Measurements from ENCODE around the gene CHPF. TPM values are rescaled to one million over a fixed set of nuclear protein-coding genes. Genes with fewer than 3 reads are reported as not detected.

CHPF gene
- total and polyA plus RNA-seq, 2 experiments from 2014 or later, result 180 to 315 TPM

DNA sequence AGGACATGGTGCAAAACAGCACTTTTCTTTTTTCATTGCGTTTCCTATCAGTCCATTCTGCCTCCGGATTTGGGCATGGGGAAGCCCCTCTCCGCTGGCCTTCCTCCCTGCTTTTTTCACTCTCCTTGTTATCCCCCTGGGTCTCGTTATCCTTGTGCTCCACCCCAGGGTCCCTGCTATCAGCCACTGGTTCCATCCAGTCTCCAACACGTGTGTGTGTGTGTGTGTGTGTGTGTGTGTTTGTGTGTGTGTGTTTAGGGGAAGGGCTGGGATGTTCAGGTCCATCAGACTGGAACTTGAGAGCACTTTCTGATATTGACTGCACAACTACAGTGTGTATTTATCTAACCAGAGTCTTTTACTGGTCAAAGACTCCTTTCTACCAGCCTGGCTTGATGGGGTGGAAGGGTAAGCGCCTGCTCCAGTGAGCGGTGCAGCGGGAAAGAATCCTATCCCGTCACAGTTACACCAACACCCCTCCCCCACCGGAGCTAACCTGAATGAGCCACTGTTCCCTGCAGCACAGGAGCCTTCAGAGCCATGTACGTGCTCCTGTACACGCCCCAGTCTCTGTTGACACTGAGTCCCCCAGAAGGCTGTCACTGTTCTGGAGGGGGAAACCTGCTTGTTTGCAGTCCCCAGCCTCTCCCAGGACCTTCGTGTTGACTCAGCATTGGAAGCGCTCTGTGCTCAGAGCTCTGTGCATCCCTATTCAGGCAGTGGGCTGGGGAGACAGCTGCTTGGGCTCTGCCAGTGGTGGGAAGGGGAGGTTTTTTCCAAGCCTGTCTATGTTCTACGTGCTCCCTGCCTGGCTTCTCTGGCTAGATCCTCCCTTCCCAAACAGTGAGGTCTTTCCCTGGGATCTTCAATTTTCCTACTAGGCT is 33.1 kb upstream of the CHPF start:
- Histone ChIP-seq H3K27ac (peak overlapping the region; percentile 59), H2AFZ (no peak overlapping the region), H3K4me1 (ENCODE audit: insufficient read depth) (peaks cover 12% of the 10 kb centered on the region), H3K4me3 (no peak overlapping the region), H4K20me1 (ENCODE audit: insufficient read depth, poor library complexity, severe bottlenecking) (no peaks in the 10 kb centered on the region), H3K79me2 (no peaks in the 10 kb centered on the region), H3K27me3 (no peaks in the 10 kb centered on the region), H3K9me3 (ENCODE audit: low read depth) (no peaks in the 10 kb centered on the region), H3K4me2 (peak overlapping the region; percentile 35), H3K36me3 (replicated peaks; ENCODE audit: insufficient read depth, low read depth) (no peaks in the 10 kb centered on the region), H3K9me2 (replicated peaks; ENCODE audit: insufficient read depth) (no peaks in the 10 kb centered on the region)
- peak; percentile 86 for DNase-seq (ENCODE audit: low spot score)
- TF ChIP-seq EZH2 (IDR thresholded peaks at IDR 0.05; ENCODE audit: borderline replicate concordance), result no peak
- 21% methylated on average over 15 of the region's 15 CpGs for WGBS (ENCODE audit: low lambda C conversion rate, missing lambda C conversion rate)

DNA sequence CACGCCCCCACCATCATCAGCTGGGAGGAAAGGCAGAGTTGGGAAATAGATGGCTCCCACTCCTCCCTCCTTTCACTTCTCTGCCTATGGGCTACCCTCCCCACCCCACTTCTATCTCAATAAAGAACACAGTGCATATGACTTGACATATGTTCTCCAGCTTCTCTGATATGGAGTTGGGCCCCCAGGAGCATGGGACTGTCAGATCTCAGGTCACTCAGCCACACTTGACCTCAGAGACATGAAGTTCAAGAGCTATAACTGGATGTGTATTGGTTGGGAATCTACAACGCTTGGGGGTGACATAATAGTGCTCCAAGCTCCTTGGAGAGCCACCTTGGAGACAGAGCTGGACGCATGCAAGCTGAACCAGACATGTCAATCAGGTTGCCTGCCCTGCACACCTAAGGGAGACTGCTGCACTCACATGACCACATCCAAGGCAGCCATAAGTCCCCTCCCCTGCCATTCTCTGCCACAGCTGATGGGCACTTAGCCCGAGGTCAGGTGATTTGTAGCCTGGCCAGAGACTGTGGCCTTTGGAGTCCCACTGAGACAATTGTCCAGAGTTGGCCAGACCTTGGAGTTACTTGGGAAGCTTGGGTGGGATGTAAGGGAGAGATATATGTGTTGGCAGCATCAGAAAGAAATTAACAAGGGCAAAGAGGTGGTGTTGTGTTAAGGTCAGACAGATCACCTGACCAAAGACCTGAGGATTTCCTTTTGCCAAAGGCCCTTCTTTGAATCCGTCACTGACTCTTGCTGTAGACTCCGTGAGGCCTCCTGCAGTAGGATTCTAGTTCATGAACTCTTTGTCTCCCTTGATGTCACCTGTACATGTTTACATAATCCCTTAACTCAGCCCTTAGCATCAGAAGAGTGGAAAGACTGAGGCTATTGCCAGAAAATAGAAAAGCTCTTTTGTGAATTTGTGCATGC is 32.2 kb upstream of the CHPF start:
- Histone ChIP-seq H3K4me3 (no peak overlapping the region), H3K27ac (peak overlapping the region; percentile 49), H3K9me2 (replicated peaks; ENCODE audit: insufficient read depth) (no peaks in the 10 kb centered on the region), H3K79me2 (no peaks in the 10 kb centered on the region), H3K4me2 (peak overlapping the region; percentile 35), H3K4me1 (ENCODE audit: insufficient read depth) (peaks cover 16% of the 10 kb centered on the region), H3K27me3 (no peaks in the 10 kb centered on the region), H4K20me1 (ENCODE audit: insufficient read depth, poor library complexity, severe bottlenecking) (no peaks in the 10 kb centered on the region), H3K36me3 (replicated peaks; ENCODE audit: insufficient read depth, low read depth) (no peaks in the 10 kb centered on the region), H2AFZ (no peak overlapping the region), H3K9me3 (ENCODE audit: low read depth) (no peaks in the 10 kb centered on the region)
- no peak for TF ChIP-seq EZH2 (IDR thresholded peaks at IDR 0.05; ENCODE audit: borderline replicate concordance)
- TF ChIP-seq, protein P1, sequence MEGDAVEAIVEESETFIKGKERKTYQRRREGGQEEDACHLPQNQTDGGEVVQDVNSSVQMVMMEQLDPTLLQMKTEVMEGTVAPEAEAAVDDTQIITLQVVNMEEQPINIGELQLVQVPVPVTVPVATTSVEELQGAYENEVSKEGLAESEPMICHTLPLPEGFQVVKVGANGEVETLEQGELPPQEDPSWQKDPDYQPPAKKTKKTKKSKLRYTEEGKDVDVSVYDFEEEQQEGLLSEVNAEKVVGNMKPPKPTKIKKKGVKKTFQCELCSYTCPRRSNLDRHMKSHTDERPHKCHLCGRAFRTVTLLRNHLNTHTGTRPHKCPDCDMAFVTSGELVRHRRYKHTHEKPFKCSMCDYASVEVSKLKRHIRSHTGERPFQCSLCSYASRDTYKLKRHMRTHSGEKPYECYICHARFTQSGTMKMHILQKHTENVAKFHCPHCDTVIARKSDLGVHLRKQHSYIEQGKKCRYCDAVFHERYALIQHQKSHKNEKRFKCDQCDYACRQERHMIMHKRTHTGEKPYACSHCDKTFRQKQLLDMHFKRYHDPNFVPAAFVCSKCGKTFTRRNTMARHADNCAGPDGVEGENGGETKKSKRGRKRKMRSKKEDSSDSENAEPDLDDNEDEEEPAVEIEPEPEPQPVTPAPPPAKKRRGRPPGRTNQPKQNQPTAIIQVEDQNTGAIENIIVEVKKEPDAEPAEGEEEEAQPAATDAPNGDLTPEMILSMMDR (IDR thresholded peaks at IDR 0.05; ENCODE audit: poor library complexity), result no peak
- TF ChIP-seq EZH2phosphoT487 (IDR thresholded peaks at IDR 0.05; ENCODE audit: low read depth, severe bottlenecking, unreplicated experiment), result no peak
- DNase-seq (ENCODE audit: low spot score), result no peak
- WGBS (ENCODE audit: low lambda C conversion rate, missing lambda C conversion rate), result 83% methylated on average over 6 of the region's 6 CpGs

DNA sequence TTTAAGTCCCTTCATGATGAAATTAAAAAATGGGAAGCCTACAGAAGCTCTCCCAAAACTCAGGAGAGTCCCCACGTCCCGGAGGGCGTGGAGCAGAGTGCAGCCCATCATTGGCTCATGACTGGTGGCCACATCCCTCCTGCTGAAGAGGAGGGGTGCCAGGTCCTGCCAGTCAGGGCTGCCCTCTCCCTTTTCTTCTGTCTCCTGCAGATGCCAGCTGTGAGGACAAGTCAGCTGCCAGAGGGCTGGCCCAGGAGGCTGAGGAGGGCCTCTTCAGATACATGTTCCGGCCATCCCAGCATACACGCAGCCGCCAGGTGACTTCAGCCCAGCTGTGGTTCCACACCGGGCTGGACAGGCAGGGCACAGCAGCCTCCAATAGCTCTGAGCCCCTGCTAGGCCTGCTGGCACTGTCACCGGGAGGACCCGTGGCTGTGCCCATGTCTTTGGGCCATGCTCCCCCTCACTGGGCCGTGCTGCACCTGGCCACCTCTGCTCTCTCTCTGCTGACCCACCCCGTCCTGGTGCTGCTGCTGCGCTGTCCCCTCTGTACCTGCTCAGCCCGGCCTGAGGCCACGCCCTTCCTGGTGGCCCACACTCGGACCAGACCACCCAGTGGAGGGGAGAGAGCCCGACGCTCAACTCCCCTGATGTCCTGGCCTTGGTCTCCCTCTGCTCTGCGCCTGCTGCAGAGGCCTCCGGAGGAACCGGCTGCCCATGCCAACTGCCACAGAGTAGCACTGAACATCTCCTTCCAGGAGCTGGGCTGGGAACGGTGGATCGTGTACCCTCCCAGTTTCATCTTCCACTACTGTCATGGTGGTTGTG is 31.1 kb upstream of the CHPF start:
- no peak overlapping the region for H3K27ac ChIP-seq
- H3K4me2 ChIP-seq, result no peak overlapping the region
- H4K20me1 ChIP-seq (ENCODE audit: insufficient read depth, poor library complexity, severe bottlenecking), result peaks cover 7% of the 10 kb centered on the region
- H2AFZ ChIP-seq, result no peak overlapping the region
- 90% methylated on average over 20 of the region's 22 CpGs for WGBS (ENCODE audit: low lambda C conversion rate, missing lambda C conversion rate)
- H3K4me3 ChIP-seq, result no peak overlapping the region
- no peaks in the 10 kb centered on the region for H3K36me3 ChIP-seq (replicated peaks; ENCODE audit: insufficient read depth, low read depth)
- no peaks in the 10 kb centered on the region for H3K9me2 ChIP-seq (replicated peaks; ENCODE audit: insufficient read depth)
- no peaks in the 10 kb centered on the region for H3K27me3 ChIP-seq
- peaks cover 21% of the 10 kb centered on the region for H3K4me1 ChIP-seq (ENCODE audit: insufficient read depth)
- DNase-seq (ENCODE audit: low spot score), result no peak
- H3K79me2 ChIP-seq, result peaks cover 7% of the 10 kb centered on the region
- no peaks in the 10 kb centered on the region for H3K9me3 ChIP-seq (ENCODE audit: low read depth)
- TF ChIP-seq EZH2 (IDR thresholded peaks at IDR 0.05; ENCODE audit: borderline replicate concordance), result no peak
- no peak for TF ChIP-seq EZH2phosphoT487 (IDR thresholded peaks at IDR 0.05; ENCODE audit: low read depth, severe bottlenecking, unreplicated experiment)
- TF ChIP-seq, protein P1 (IDR thresholded peaks at IDR 0.05; ENCODE audit: poor library complexity), result no peak

Measured in hepatocyte (in vitro differentiated cells).